ENCODE measurements around the gene ANKK1.

- no peak for TF ChIP-seq CTCF (IDR thresholded peaks at IDR 0.05 in 2 of 3, conservative IDR thresholded peaks at IDR 0.05 in 1 of 3; ENCODE audit: control insufficient read depth in 2 of 3, extremely low read depth in 1 of 3, insufficient read depth in 1 of 3, low read depth in 3 of 3, low read length in 3 of 3)
- no peak for TF ChIP-seq MAX (IDR thresholded peaks at IDR 0.05; ENCODE audit: low read depth, low read length)
- no peak for TF ChIP-seq SIN3A (IDR thresholded peaks at IDR 0.05; ENCODE audit: low read depth, low read length)
- no peak for TF ChIP-seq CUX1 (IDR thresholded peaks at IDR 0.05; ENCODE audit: insufficient replicate concordance, low read depth, low read length)
- no peak for TF ChIP-seq NFYB (IDR thresholded peaks at IDR 0.05; ENCODE audit: insufficient read depth, low read depth, low read length)
- no peak for TF ChIP-seq BCL11A (IDR thresholded peaks at IDR 0.05; ENCODE audit: low read depth, low read length)
- no peak for TF ChIP-seq RCOR1 (conservative IDR thresholded peaks at IDR 0.05; ENCODE audit: low read depth, low read length)
Observed at GRCh38 chr11:113378692-113379091, 8.9 kb upstream of the ANKK1 start.

Measured in GM12878 (cell line).